Mesothelial cell of epicardium (in vitro differentiated cells): ENCODE measurements around the gene UNC79. TPM values are rescaled to one million over a fixed set of nuclear protein-coding genes. Genes with fewer than 3 reads are reported as not detected.

Experiments
- DNase-seq, 2 experiments: peaks; one replicate each; pipeline ENCODE4 v3.0.0; 2021; ENCODE audit warnings: low spot score in 2 of 2; ENCODE audit not compliant: unreplicated experiment in 2 of 2
- H3K27ac Mint-ChIP-seq: 2 replicates; pipeline ENCODE4 v1.8.0; 2021; ENCODE audit warnings: mixed read lengths
- H3K27me3 Mint-ChIP-seq: 2 replicates; pipeline ENCODE4 v1.8.0; 2021; ENCODE audit warnings: low read depth, mixed read lengths
- H3K36me3 Mint-ChIP-seq: 2 replicates; pipeline ENCODE4 v1.8.0; 2021; ENCODE audit warnings: mixed read lengths
- H3K4me1 Mint-ChIP-seq: 2 replicates; pipeline ENCODE4 v1.8.0; 2021; ENCODE audit warnings: mixed read lengths
- H3K4me3 Mint-ChIP-seq: 2 replicates; pipeline ENCODE4 v1.8.0; 2021; ENCODE audit warnings: mild to moderate bottlenecking, moderate library complexity, mixed read lengths
- H3K9me3 Mint-ChIP-seq: 2 replicates; pipeline ENCODE4 v1.8.0; 2021; ENCODE audit warnings: mixed read lengths
- total RNA-seq: library from RNA; stranded (reverse); gene quantifications from 3 replicates; pipeline ENCODE4 v1.2.1, GENCODE V29; 2021
- TF ChIP-seq, protein P1 (sequence below): fragments of 200-600 bp; sonication (generic); IDR thresholded peaks from one replicate; pipeline ENCODE4 v1.5.0; 2021; ENCODE audit warnings: antibody characterized with exemption; ENCODE audit not compliant: unreplicated experiment

UNC79 gene
- total RNA-seq, 1 donor from 2014 or later = 0.92 TPM

DNA sequence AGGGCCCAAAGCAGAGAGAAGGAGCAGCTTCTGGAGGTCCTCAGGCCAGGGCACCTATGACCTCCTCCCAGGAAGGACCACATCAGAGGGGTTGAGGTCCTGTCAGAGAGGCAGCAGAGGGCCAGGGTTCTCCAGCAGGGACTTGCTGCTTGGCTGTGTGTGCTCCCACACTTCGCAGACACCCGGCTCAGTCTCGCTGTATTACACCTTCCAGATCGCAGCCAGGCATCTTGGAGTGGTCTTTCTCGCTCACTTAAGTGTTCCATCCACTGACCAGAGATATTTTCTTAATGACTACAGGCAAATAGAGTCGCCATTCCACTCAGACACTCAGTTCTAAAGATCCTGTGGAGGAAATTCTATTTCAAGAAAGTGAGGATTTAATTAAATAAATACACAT is 273.2 kb downstream of the UNC79 start:
- Mint-ChIP-seq H3K9me3 (peaks cover 12% of the 10 kb centered on the region), H3K36me3 (no peaks in the 10 kb centered on the region)
- TF ChIP-seq, protein P1, sequence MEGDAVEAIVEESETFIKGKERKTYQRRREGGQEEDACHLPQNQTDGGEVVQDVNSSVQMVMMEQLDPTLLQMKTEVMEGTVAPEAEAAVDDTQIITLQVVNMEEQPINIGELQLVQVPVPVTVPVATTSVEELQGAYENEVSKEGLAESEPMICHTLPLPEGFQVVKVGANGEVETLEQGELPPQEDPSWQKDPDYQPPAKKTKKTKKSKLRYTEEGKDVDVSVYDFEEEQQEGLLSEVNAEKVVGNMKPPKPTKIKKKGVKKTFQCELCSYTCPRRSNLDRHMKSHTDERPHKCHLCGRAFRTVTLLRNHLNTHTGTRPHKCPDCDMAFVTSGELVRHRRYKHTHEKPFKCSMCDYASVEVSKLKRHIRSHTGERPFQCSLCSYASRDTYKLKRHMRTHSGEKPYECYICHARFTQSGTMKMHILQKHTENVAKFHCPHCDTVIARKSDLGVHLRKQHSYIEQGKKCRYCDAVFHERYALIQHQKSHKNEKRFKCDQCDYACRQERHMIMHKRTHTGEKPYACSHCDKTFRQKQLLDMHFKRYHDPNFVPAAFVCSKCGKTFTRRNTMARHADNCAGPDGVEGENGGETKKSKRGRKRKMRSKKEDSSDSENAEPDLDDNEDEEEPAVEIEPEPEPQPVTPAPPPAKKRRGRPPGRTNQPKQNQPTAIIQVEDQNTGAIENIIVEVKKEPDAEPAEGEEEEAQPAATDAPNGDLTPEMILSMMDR = no peak

DNA sequence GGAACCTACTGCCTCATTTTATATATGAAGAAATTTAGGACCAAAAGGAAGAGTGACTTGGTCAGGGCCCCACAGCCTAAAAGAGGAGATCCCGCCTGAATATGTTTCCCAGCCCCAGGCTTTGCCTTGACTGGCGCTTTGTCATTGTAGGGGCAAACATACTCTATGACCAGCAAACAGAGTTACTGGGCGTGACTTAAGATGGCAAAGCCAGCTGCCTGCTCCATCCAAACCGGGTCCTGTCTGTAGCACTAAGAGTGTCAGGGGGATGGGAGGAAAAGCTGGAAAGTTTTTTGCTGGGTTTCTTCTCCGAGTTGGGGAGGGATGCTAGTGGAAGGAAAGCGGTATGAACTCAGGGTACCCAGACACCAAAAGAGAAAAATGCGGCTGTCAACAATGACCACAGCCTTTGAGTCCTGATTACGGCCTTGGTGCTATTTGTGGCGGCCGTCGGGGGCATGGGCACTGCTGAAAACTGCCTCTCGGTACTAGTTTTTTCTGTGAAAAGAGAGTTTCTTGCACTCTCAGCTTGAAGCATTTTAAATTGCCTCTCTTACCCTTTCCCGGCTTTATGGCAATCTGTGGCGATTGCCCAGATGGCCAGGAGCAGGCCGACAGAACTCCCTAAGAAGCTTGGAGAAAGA is 274.9 kb downstream of the UNC79 start:
- no peaks in the 10 kb centered on the region for H3K36me3 Mint-ChIP-seq
- no peak overlapping the region for H3K27ac Mint-ChIP-seq
- DNase-seq = no peak
- TF ChIP-seq, protein P1 = no peak
- H3K4me3 Mint-ChIP-seq = no peak overlapping the region
- no peaks in the 10 kb centered on the region for H3K27me3 Mint-ChIP-seq
- H3K4me1 Mint-ChIP-seq = no peaks in the 10 kb centered on the region
- no peaks in the 10 kb centered on the region for H3K9me3 Mint-ChIP-seq

More for the DNA sequence above, 273.2 kb downstream of the UNC79 start:
- Mint-ChIP-seq H3K4me1 (no peaks in the 10 kb centered on the region), H3K4me3 (no peak overlapping the region), H3K27ac (no peak overlapping the region), H3K27me3 (peaks cover 4% of the 10 kb centered on the region)
- DNase-seq = no peak

DNA sequence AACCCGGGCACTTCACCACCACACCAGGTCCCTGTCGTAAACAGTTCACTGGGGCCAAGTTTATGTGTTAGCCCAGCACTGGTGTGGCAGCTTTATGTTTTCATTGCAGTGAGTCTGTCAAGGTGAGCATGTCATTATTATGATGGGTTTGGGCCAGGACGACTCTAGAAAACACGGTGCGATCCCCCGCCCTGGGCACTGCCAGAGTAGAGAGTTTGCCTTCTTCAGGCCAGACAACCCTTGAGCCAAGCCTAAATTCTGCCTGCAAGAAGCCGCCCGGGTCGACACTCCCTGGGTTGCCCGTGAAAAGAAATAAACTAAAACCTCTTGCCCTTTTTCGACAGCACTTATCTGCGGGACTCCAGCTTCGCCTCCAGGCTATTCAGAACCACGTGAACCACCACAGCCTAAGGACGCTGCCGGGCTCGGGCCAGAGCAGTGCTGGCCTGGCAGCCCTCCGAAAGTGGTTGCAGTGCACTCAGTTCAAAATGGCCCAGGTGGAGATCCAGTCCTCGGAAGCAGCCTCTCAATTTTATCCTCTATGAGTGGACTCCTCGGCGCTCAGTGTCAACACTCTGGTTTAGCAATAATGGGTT is 275.7 kb downstream of the UNC79 start:
- H3K4me1 Mint-ChIP-seq = no peaks in the 10 kb centered on the region
- H3K9me3 Mint-ChIP-seq = no peaks in the 10 kb centered on the region
- no peaks in the 10 kb centered on the region for H3K27me3 Mint-ChIP-seq
- H3K4me3 Mint-ChIP-seq = no peak overlapping the region
- no peaks in the 10 kb centered on the region for H3K36me3 Mint-ChIP-seq
- TF ChIP-seq, protein P1 = no peak
- H3K27ac Mint-ChIP-seq = no peak overlapping the region
- DNase-seq = no peak

DNA sequence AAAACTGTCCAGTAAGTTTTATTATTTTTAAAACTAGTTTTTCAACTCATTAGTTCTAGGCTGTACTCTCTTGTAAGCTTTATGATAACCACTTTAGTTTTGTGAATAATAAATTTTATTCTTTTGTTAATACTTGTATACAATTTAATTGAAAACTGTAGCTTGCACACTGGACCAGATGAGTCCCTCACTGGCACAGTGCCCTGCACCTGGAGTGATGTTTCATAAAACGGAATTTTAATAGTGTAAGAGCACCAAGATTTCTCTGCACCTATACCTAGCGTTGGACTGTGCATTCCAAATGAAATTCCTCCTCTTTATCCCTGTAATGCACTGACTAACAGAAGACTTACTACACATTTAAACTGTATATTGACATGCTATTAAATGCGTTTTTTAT is 276.7 kb downstream of the UNC79 start:
- no peak for DNase-seq
- no peaks in the 10 kb centered on the region for H3K27me3 Mint-ChIP-seq
- no peaks in the 10 kb centered on the region for H3K36me3 Mint-ChIP-seq
- H3K4me3 Mint-ChIP-seq = no peak overlapping the region
- no peak overlapping the region for H3K27ac Mint-ChIP-seq
- no peaks in the 10 kb centered on the region for H3K9me3 Mint-ChIP-seq
- H3K4me1 Mint-ChIP-seq = no peaks in the 10 kb centered on the region
- TF ChIP-seq, protein P1 = no peak

DNA sequence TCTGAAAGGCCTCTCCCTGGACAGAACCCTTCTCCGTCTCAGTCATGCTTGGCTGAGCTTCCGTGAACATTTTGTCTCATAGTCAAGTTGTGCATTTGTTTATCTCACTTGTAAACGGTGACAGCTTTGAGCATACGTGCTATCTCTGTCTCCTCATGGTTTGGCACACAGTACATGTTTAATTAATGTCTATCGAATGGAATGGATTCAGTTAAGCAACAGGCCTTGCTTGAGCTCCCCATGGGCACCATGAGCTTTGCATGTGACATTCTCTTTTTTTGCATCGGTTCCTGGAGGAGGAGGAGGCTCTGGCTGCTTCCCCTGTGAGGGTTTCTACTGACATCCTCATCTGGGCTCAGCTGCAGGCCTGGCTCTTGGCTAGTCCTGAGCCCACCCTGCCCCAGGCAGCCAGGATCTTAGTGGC is 277.6 kb downstream of the UNC79 start:
- Mint-ChIP-seq H3K9me3 (no peaks in the 10 kb centered on the region), H3K36me3 (no peaks in the 10 kb centered on the region), H3K4me1 (peaks cover 2% of the 10 kb centered on the region), H3K27me3 (no peaks in the 10 kb centered on the region), H3K27ac (no peak overlapping the region), H3K4me3 (no peak overlapping the region)
- TF ChIP-seq, protein P1 = no peak
- no peak for DNase-seq
